HG03066 (cell line): Measurements from ENCODE around the gene SEMA3C.

Source experiments
- ATAC-seq: cut with Tn5 transposase; IDR thresholded peaks from one replicate; pipeline ENCODE4 v1.9.1; 2021; ENCODE audit warnings: low read depth; ENCODE audit not compliant: unreplicated experiment

Gene SEMA3C

DNA sequence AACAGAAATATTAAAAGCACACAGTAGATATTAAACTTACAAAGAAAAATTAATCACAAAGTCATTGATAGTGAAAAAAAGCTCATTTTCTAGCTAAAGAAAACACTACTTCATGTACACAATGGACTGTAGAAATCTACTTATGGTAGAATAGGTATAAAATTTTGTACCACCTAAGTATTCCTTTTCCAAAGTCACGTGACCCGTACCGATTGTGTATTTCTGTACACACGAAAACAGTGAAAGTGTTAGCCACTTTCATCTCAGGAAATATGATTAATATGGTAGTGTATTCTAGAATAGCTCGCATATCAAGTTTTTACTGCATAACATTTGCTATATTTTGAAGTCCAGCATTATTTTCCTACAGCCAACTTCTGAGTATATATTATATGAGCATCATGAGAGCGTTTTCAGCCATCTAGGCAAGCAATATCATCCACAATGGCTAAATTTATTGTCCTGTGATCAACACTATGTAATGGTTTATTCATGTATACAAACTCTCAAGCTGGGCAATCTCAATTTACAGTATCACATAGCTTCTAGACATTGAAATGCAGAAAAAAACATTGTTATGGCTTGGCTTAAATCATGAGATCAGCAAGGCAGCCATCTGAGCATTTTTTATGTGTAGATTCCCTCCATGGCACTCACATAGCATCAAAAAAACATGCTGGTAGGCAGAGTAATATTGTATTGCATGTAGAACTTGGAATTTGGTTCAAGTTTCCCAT lies 165.7 kb downstream of the SEMA3C start:
- no peak for ATAC-seq

- no peak for ATAC-seq
Observed at GRCh38 chr7:80749270-80749669, 169.6 kb downstream of the SEMA3C start.

DNA sequence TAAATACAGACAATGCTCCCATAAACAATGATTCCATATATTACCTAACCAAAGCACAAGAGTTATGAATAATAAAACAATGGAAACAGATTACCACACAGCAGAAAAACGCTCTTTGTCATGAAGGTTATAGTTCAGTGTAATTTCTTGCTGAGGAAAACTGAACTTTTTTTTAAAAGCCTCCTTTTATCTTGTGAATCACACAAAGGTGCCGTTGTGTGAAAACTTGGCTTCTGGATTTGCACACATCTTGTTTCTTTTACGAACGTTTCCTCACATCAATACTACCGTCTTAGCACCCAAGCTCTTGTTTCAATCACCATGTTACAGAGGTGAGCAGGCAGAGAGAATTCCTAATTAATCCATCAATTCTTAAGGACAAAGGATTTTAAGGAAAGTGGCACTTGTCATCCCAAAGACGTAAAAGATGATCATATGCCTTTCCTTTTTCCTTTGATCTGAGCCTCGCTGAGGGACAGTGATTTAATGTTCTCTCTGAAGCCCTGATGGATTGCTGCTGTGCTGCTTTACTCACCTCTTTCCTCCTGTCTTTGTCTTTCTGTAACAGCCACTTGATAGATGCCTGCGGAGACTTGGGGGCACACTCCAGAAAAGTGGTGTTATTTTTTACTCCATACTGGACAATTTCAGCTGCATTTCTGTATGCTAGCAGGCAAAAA lies 170.3 kb downstream of the SEMA3C start:
- ATAC-seq = no peak

- no peak for ATAC-seq
Observed at GRCh38 chr7:80740778-80741545, 177.9 kb downstream of the SEMA3C start.

- ATAC-seq = no peak
Observed at GRCh38 chr7:80736371-80737125, 182.3 kb downstream of the SEMA3C start.

DNA sequence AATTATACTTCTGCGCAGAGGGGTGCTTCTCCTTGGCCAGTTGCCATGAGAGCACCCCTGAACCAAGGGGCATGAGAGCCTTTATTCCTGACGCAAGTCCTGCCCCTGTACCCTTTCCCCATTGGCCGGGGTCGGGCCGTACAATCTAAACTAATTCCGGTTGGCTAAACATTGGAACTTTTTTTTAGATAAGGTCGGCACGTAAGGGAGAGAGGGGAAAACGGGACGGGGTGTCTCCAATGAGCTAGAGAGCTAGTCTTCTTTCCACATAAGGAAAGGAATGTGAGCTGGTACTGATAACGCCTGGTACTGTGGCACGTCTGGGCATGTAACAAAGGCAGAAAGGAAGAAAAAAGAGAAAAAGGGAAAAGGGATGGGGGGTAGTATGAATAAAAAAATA lies 183.5 kb downstream of the SEMA3C start:
- no peak for ATAC-seq

DNA sequence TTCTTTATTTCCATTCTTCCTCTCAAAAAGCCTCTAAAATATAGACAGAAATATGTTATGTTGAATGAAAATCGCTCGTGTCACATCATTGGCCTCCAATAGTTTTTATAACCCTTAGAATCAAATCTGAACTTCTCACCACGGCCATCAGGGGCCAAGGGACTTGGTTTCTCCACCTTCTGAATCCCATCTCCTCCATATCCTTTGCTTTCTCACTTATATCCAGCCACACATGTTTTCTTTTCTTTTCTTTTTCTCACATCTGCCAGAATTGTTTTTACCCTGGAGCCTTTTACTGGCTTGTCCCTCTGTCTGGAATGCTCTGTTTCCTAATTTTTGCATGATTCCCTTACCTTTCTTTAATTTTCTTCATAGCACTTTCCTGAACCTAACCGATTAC lies 184.8 kb downstream of the SEMA3C start:
- no peak for ATAC-seq

DNA sequence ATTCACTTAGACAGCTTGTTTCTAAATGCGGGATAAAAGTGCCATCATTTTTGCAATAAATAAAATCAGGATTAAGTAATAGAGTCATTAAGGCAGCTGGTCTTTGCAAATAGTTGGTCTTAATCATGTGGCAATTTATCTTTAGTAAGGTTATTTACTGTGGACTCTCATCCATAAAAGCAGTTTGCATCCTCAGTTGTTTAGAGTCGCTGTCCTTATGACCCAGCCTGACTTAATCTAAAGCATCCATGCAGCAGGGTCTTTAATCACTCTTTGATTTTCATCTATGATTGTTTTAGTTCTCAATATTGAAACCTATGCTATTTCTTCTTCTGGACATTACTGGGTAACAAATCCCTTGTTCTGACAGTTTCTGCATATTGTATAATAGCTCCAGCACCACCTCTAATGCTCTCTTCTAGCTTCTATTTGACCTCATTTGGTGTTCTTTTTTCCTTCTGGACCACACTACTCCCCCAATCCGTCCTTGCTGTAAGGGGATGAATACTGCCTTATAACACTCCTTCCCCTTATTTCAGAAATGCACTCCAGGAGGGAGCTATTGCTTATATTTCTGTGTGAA lies 185.4 kb downstream of the SEMA3C start:
- no peak for ATAC-seq

DNA sequence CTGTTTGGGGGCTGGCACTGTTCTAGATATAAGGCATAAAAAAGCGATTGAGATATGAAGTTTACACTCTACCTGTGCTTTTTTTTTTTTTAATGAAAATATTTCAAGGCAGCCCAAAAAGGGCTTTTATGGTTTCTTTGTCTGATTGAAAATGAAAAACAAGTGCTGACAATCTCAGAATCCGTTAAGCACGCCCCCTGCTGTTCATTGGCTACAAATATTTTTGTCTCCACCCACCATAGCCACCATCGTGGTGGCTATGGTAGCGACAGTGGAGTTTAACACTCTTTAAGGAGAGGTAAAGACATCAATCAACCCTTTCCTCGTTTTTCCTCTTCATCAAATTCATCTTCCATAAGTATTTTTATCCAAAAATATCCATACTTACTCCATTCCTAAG lies 186.2 kb downstream of the SEMA3C start:
- ATAC-seq = no peak

- ATAC-seq = no peak
Observed at GRCh38 chr7:80731281-80731680, 187.6 kb downstream of the SEMA3C start.

DNA sequence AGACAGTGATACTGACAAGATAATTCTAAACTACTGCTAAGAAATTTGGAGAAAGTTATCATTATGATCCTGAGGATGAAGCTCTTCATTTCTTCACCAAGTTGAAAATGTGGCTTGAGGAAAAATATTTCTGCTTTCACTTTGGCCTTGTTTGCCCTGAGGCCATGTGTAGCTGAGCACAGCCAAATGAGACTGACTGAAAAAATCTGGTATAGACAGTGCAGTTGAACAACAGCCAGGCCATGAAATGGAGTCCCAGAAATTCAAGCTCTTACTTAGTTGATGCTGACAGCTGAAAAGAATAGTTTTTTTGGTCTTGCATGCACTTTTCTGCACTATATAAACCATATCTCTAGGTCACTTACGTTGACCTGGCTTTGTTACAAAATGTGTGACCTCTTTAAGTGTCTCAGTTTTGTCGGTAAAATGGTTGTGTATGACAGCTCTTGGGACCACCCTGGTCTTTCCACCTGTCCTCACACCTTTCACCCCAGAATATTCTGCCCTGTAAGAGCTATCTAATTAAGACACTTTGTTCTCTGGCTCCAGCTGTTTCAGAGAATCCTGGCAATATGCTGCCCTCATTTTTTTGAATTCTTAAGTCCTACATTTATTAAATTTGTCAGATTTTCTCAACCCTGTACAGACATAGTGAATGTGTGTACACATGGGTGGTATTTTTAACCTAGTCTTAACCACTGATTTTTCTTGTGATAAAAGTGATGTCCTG lies 189.1 kb downstream of the SEMA3C start:
- no peak for ATAC-seq

GRCh38 chr7:80726666-80727065 lies 192.2 kb downstream of the SEMA3C start:
- no peak for ATAC-seq

GRCh38 chr7:80725181-80725611 lies 193.7 kb downstream of the SEMA3C start:
- no peak for ATAC-seq

GRCh38 chr7:80724249-80724871 lies 194.5 kb downstream of the SEMA3C start:
- no peak for ATAC-seq

- no peak for ATAC-seq
Observed at GRCh38 chr7:80722616-80723195, 196.1 kb downstream of the SEMA3C start.

- no peak for ATAC-seq
Observed at GRCh38 chr7:80721883-80722615, 196.8 kb downstream of the SEMA3C start.

- no peak for ATAC-seq
Observed at GRCh38 chr7:80720146-80720545, 198.7 kb downstream of the SEMA3C start.

GRCh38 chr7:80719261-80719660 lies 199.6 kb downstream of the SEMA3C start:
- no peak for ATAC-seq
